ENCODE results near the gene GPR42.

DNA sequence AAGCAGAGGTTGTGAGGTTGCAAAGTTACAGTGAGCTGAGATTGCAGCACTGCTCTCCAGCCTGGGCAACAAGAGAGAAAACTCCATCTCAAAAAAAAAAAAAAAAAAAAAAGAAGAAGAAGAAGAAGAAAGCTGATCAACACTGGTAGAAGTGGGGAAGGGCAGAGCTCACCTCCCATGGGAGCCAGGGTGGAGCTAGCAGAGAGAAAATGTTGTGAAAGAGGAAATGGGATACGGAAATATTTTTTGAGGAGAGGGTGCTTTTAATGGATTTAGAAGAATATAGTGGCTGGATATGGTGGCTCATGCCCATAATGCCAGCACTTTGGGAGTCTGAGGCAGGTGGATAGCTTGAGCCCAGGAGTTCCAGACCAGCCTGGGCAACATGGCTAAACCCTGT, 6.8 kb downstream of the GPR42 start:
- TF ChIP-seq EZH2 (IDR thresholded peaks at IDR 0.05; ENCODE audit: borderline replicate concordance, low read depth, low read length, poor library complexity, severe bottlenecking) = no peak
- TF ChIP-seq, protein P1, sequence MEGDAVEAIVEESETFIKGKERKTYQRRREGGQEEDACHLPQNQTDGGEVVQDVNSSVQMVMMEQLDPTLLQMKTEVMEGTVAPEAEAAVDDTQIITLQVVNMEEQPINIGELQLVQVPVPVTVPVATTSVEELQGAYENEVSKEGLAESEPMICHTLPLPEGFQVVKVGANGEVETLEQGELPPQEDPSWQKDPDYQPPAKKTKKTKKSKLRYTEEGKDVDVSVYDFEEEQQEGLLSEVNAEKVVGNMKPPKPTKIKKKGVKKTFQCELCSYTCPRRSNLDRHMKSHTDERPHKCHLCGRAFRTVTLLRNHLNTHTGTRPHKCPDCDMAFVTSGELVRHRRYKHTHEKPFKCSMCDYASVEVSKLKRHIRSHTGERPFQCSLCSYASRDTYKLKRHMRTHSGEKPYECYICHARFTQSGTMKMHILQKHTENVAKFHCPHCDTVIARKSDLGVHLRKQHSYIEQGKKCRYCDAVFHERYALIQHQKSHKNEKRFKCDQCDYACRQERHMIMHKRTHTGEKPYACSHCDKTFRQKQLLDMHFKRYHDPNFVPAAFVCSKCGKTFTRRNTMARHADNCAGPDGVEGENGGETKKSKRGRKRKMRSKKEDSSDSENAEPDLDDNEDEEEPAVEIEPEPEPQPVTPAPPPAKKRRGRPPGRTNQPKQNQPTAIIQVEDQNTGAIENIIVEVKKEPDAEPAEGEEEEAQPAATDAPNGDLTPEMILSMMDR (conservative IDR thresholded peaks at IDR 0.05; ENCODE audit: low read depth, low read length) = no peak
